ENCODE data around the gene CACNA1D.

Gene CACNA1D

DNA sequence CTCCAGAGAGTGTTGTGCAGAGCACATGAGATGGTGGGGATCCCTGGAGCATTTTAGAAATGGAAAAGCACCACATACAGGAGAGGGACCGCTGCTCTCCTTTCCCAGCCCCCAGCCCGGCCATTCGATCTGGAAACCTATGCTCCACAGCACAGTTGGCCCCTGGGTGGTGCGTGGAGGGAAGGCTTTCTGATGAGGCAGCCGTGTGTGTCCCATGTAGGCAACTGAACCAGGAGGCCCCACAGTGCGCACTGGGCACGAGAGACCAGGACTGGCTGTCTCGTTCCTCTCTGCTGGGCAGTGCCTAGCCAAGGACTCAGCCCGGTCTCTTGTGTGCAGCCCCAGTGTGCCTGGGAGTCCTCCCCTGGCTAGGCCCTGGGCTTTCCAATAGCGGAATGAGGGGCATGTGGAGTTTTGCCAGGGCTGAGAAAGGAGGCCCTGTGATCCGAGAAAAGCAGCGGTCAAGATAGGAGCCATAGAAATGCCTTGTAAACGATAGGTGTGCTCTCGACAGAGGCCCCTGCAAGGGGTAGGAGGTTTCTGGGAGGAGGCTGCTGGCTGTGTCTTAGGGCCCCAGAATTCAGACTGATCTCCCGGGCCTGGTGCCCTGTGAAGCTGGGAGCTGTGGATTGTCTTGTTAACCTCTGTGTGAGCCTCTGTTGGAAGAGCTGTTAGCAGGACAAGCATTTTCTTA is 312.9 kb downstream of the CACNA1D start:
- DNase-seq (ENCODE audit: low spot score in 2 of 2) = no peak
- no peak for ATAC-seq
- Mint-ChIP-seq H3K27ac (peak overlapping the region; percentile 58), H3K4me3 (no peak overlapping the region), H3K36me3 (no peaks in the 10 kb centered on the region), H3K9me3 (no peaks in the 10 kb centered on the region), H3K4me1 (peaks cover 5% of the 10 kb centered on the region)

- Mint-ChIP-seq H3K4me3 (no peak overlapping the region), H3K27ac (no peak overlapping the region), H3K4me1 (peaks cover 5% of the 10 kb centered on the region), H3K36me3 (no peaks in the 10 kb centered on the region), H3K9me3 (no peaks in the 10 kb centered on the region)
- ATAC-seq (no peak), DNase-seq (ENCODE audit: low spot score in 2 of 2) (no peak)
Observed at GRCh38 chr3:53808496-53808895, 314.1 kb downstream of the CACNA1D start.

GRCh38 chr3:53809267-53809666 is 314.9 kb downstream of the CACNA1D start:
- H3K27ac Mint-ChIP-seq = no peak overlapping the region
- DNase-seq (ENCODE audit: low spot score in 2 of 2) = no peak
- H3K36me3 Mint-ChIP-seq = no peaks in the 10 kb centered on the region
- peaks cover 5% of the 10 kb centered on the region for H3K4me1 Mint-ChIP-seq
- no peak overlapping the region for H3K4me3 Mint-ChIP-seq
- no peaks in the 10 kb centered on the region for H3K9me3 Mint-ChIP-seq
- no peak for ATAC-seq

DNA sequence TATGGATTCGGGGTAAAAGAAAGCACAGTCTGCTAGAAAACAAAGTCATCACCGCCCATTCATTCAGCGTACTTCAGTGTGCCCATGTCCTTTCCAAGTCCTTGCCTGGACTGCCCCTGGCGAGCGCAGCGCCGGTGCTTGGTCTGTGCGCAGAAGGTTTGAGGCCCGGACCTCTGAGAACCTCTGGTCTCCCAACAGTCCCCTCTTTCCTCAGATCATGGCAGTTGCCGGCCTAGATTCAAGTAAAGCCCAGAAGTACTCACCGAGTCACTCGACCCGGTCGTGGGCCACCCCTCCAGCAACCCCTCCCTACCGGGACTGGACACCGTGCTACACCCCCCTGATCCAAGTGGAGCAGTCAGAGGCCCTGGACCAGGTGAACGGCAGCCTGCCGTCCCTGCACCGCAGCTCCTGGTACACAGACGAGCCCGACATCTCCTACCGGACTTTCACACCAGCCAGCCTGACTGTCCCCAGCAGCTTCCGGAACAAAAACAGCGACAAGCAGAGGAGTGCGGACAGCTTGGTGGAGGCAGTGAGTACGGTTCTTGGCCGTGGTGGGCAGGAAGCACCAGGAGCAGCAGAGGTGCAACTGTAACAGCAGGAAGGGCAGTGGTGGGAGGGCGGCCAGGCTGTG is 315.5 kb downstream of the CACNA1D start:
- DNase-seq (ENCODE audit: low spot score in 2 of 2) = no peak
- no peaks in the 10 kb centered on the region for H3K9me3 Mint-ChIP-seq
- no peak for ATAC-seq
- H3K4me3 Mint-ChIP-seq = no peak overlapping the region
- peaks cover 5% of the 10 kb centered on the region for H3K4me1 Mint-ChIP-seq
- H3K27ac Mint-ChIP-seq = no peak overlapping the region
- H3K36me3 Mint-ChIP-seq = no peaks in the 10 kb centered on the region

DNA sequence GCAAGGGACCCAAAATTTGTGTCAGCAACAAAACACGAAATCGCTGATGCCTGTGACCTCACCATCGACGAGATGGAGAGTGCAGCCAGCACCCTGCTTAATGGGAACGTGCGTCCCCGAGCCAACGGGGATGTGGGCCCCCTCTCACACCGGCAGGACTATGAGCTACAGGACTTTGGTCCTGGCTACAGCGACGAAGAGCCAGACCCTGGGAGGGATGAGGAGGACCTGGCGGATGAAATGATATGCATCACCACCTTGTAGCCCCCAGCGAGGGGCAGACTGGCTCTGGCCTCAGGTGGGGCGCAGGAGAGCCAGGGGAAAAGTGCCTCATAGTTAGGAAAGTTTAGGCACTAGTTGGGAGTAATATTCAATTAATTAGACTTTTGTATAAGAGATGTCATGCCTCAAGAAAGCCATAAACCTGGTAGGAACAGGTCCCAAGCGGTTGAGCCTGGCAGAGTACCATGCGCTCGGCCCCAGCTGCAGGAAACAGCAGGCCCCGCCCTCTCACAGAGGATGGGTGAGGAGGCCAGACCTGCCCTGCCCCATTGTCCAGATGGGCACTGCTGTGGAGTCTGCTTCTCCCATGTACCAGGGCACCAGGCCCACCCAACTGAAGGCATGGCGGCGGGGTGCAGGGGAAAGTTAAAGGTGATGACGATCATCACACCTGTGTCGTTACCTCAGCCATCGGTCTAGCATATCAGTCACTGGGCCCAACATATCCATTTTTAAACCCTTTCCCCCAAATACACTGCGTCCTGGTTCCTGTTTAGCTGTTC is 316.9 kb downstream of the CACNA1D start:
- H3K4me1 Mint-ChIP-seq = peaks cover 5% of the 10 kb centered on the region
- H3K9me3 Mint-ChIP-seq = no peaks in the 10 kb centered on the region
- no peak for DNase-seq (ENCODE audit: low spot score in 2 of 2)
- H3K36me3 Mint-ChIP-seq = no peaks in the 10 kb centered on the region
- ATAC-seq = no peak
- H3K27ac Mint-ChIP-seq = no peak overlapping the region
- no peak overlapping the region for H3K4me3 Mint-ChIP-seq

- no peak overlapping the region for H3K27ac Mint-ChIP-seq
- no peaks in the 10 kb centered on the region for H3K36me3 Mint-ChIP-seq
- ATAC-seq = no peak
- no peaks in the 10 kb centered on the region for H3K9me3 Mint-ChIP-seq
- no peak overlapping the region for H3K4me3 Mint-ChIP-seq
- no peaks in the 10 kb centered on the region for H3K4me1 Mint-ChIP-seq
- DNase-seq (ENCODE audit: low spot score in 2 of 2) = no peak
Observed at GRCh38 chr3:53812434-53812833, 318.0 kb downstream of the CACNA1D start.

GRCh38 chr3:53813229-53813628 is 318.8 kb downstream of the CACNA1D start:
- peaks cover 8% of the 10 kb centered on the region for H3K4me1 Mint-ChIP-seq
- H3K4me3 Mint-ChIP-seq = no peak overlapping the region
- H3K9me3 Mint-ChIP-seq = no peaks in the 10 kb centered on the region
- no peak for DNase-seq (ENCODE audit: low spot score in 2 of 2)
- no peaks in the 10 kb centered on the region for H3K36me3 Mint-ChIP-seq
- ATAC-seq = no peak
- H3K27ac Mint-ChIP-seq = no peak overlapping the region

- ATAC-seq (no peak), DNase-seq (ENCODE audit: low spot score in 2 of 2) (no peak)
- Mint-ChIP-seq H3K36me3 (no peaks in the 10 kb centered on the region), H3K4me3 (no peak overlapping the region), H3K4me1 (peaks cover 9% of the 10 kb centered on the region), H3K9me3 (no peaks in the 10 kb centered on the region), H3K27ac (no peak overlapping the region)
Observed at GRCh38 chr3:53813876-53814275, 319.5 kb downstream of the CACNA1D start.

DNA sequence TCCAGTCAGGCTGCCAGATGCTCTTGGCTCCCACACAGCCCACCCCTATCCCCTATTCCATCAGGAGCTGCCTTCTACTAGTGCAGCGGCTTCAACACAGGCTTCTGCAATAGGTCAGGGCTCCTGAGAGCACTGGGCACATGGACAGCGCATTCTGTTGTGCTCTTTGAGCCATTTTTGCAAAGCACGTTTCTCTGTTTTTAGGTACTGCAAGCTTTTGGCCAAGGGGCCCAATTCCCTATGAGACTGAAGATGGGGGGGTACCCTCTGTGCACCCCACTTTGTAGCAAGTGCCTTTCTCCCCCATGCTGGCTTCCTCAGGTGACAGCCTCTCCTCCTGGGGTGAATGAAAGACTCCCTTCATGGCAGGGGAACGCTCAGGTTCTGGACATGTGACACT is 320.7 kb downstream of the CACNA1D start:
- no peaks in the 10 kb centered on the region for H3K9me3 Mint-ChIP-seq
- no peak overlapping the region for H3K4me3 Mint-ChIP-seq
- ATAC-seq (no peak), DNase-seq (ENCODE audit: low spot score in 2 of 2) (no peak)
- no peaks in the 10 kb centered on the region for H3K36me3 Mint-ChIP-seq
- H3K4me1 Mint-ChIP-seq = peaks cover 9% of the 10 kb centered on the region
- H3K27ac Mint-ChIP-seq = no peak overlapping the region

DNA sequence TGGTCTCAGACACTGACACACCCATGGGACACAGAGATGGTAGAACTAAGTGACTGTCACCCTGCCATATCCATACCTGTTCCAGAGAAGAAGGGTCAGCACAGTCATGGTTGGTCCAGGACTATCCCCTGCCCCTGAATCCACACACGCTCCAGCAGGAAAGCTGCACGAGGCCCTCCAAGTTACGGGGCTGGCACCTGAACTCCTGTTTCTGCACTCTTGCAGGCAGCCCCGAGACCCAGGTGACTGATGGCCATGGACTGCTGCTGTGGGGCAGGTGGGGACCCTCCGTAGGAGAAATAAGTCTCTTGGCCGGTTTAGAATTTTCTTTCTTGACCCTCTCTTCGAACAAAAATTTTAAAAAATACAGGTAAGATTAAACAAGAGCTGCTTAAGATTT is 321.2 kb downstream of the CACNA1D start:
- Mint-ChIP-seq H3K27ac (no peak overlapping the region), H3K36me3 (no peaks in the 10 kb centered on the region), H3K9me3 (no peaks in the 10 kb centered on the region), H3K4me3 (no peak overlapping the region), H3K4me1 (peaks cover 9% of the 10 kb centered on the region)
- DNase-seq (ENCODE audit: low spot score in 2 of 2) = no peak
- ATAC-seq = no peak

GRCh38 chr3:53816425-53816824 is 322.0 kb downstream of the CACNA1D start:
- Mint-ChIP-seq H3K27ac (no peak overlapping the region), H3K4me3 (no peak overlapping the region), H3K36me3 (no peaks in the 10 kb centered on the region), H3K4me1 (peaks cover 9% of the 10 kb centered on the region), H3K9me3 (no peaks in the 10 kb centered on the region)
- no peak for DNase-seq (ENCODE audit: low spot score in 2 of 2)
- ATAC-seq = no peak

- Mint-ChIP-seq H3K9me3 (no peaks in the 10 kb centered on the region), H3K36me3 (no peaks in the 10 kb centered on the region), H3K27ac (no peak overlapping the region), H3K4me1 (peaks cover 9% of the 10 kb centered on the region), H3K4me3 (no peak overlapping the region)
- no peak for ATAC-seq
- DNase-seq (ENCODE audit: low spot score in 2 of 2) = no peak
Observed at GRCh38 chr3:53817211-53817610, 322.8 kb downstream of the CACNA1D start.

- H3K9me3 Mint-ChIP-seq = no peaks in the 10 kb centered on the region
- no peak overlapping the region for H3K27ac Mint-ChIP-seq
- H3K4me3 Mint-ChIP-seq = no peak overlapping the region
Observed at GRCh38 chr3:53817809-53818208, 323.4 kb downstream of the CACNA1D start.

GRCh38 chr3:53818221-53819162 is 324.1 kb downstream of the CACNA1D start:
- peak; percentile 22 for ATAC-seq

More at GRCh38 chr3:53817809-53818208, 323.4 kb downstream of the CACNA1D start:
- peaks cover 9% of the 10 kb centered on the region for H3K4me1 Mint-ChIP-seq
- ATAC-seq = no peak
- no peak for DNase-seq (ENCODE audit: low spot score in 2 of 2)
- H3K36me3 Mint-ChIP-seq = no peaks in the 10 kb centered on the region

More at GRCh38 chr3:53818221-53819162, 324.1 kb downstream of the CACNA1D start:
- no peak for DNase-seq (ENCODE audit: low spot score in 2 of 2)
- no peak overlapping the region for H3K4me3 Mint-ChIP-seq
- no peak overlapping the region for H3K27ac Mint-ChIP-seq
- no peaks in the 10 kb centered on the region for H3K36me3 Mint-ChIP-seq
- no peaks in the 10 kb centered on the region for H3K9me3 Mint-ChIP-seq
- peaks cover 9% of the 10 kb centered on the region for H3K4me1 Mint-ChIP-seq
